Left cardiac atrium (tissue), 4 donors: ENCODE data around the gene RIMBP2. TPM values are rescaled to one million over a fixed set of nuclear protein-coding genes. Genes with fewer than 3 reads are reported as not detected.

Experiments
- ATAC-seq, 2 donors: fragments of 200-7000 bp; cut with Tn5 transposase; one replicate each; pipeline ENCODE4 v1.9.1; 2020; ENCODE audit warnings: mild to moderate bottlenecking in 2 of 2, moderate library complexity in 2 of 2
- DNase-seq: peaks from one replicate; pipeline ENCODE4 v3.0.0-alpha.2; 2020
- intact Hi-C, 2 donors: fragments of 100-400 bp; cut with DNase I; formaldehyde crosslinking; loops; one replicate each; pipeline versions ENCODE4 v1.14.1 to v1.15.1; 2022 to 2023
- total RNA-seq, 2 donors: library from RNA; stranded (reverse); fragmentation: NEBNext Ultra II Directional; extraction: Animal tissue kit (Norgen Biotek cat#: 25700); gene quantifications; one replicate each; pipeline ENCODE4 v1.2.1, GENCODE V29; 2021
- donor health status: DM: no; HTN: yes; CAD: no.
- donor health status: DM: no; HTN: yes; CAD: no; lungs with severe emphysema.
- donor health status: DM: yes; HTN: yes; CAD: no.
- donor health status: Dilated cardiomyopathy.

RIMBP2 gene
- total RNA-seq, 2 donors from 2014 or later: 0.31 to 0.44 TPM

GRCh38 chr12:130566446-130567155 lies 149.5 kb downstream of the RIMBP2 start:
- ATAC-seq: no peak
- intact Hi-C loops: no loop called here

GRCh38 chr12:130565189-130565588 lies 150.9 kb downstream of the RIMBP2 start:
- no peak for DNase-seq
- intact Hi-C loops: no loop called here

More at GRCh38 chr12:130566446-130567155, 149.5 kb downstream of the RIMBP2 start:
- no peak for DNase-seq

GRCh38 chr12:130563323-130563722 lies 152.8 kb downstream of the RIMBP2 start:
- DNase-seq: no peak
- no peak for ATAC-seq
- intact Hi-C loops: no loop called here

More at GRCh38 chr12:130565189-130565588, 150.9 kb downstream of the RIMBP2 start:
- ATAC-seq: no peak

- ATAC-seq (no peak), DNase-seq (no peak)
- intact Hi-C loops: no loop called here
These were observed 153.4 kb downstream of the RIMBP2 start for GRCh38 chr12:130562716-130563115.

DNA sequence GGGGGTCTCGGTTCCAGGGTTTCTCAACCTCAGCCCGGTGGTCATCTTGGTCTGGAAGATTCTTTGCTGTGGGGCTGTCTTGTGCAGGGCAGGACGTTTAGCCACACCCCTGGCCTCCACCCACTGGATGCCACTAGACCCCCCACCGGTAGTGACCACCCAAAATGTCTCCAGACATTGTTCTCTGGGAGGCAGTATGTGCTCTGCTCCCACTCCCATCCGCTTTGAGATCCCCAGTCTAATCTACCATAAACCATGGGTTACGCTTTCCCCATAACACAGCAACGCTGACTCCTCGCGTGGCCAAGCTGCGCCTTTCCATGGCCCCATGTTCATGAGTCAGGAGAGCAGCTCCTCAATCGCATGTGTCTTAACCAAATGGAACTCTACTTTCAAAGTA lies 155.8 kb downstream of the RIMBP2 start:
- DNase-seq (no peak), ATAC-seq (no peak)
- intact Hi-C loops: no loop called here

DNA sequence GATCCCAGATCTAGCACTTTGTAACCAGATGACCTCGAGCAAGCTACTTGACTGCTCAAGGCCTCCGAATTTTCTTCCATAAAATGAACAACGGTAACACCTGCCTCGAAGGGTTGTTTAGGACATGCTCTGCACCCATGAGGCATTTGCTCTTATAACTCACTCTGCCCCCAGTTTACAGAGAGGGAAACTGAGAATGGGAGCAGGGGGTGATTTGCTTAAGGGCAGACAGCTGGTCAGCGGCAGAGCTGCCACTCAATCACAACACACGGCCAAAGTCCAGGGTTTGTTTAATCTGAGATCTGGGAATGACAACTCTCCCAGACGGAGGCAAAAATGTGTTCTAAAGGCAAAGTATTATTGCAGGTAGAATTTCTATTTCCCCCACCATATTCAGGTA lies 156.3 kb downstream of the RIMBP2 start:
- ATAC-seq: no peak
- DNase-seq: no peak
- intact Hi-C loops: no loop called here

- no peak for DNase-seq
- intact Hi-C loops: no loop called here
- ATAC-seq: no peak
These were observed 158.0 kb downstream of the RIMBP2 start for GRCh38 chr12:130557886-130558765.

DNA sequence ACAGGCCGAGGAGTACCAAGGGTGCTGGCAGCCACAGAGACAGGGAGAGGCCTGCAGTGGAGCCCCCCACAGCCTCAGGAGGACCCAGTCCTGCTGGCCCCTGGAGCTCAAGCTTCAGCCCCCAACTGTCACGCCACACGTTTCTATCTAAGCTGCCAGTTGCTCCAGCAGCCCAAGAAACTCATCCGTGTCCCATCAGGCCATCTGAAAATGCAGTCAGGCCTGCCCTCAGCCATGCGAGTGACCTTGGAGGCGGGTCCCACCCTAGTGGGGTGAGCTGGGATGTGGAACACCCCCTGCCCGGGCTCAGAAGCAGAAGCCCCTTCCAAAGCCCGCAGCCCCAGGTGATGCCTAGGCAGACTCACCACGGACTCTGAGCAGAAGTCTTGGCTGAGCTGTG lies 158.9 kb downstream of the RIMBP2 start:
- intact Hi-C loops: no loop called here
- DNase-seq (no peak), ATAC-seq (no peak)

GRCh38 chr12:130556486-130557055 lies 159.5 kb downstream of the RIMBP2 start:
- no peak for ATAC-seq
- no peak for DNase-seq
- intact Hi-C loops: no loop called here

- ATAC-seq (no peak), DNase-seq (no peak)
- intact Hi-C loops: no loop called here
These were observed 160.2 kb downstream of the RIMBP2 start for GRCh38 chr12:130555628-130556485.

- intact Hi-C loops: no loop called here
- no peak for ATAC-seq
- no peak for DNase-seq
These were observed 160.9 kb downstream of the RIMBP2 start for GRCh38 chr12:130555221-130555620.

- intact Hi-C loops: no loop called here
- ATAC-seq: no peak
- DNase-seq: no peak
These were observed 163.6 kb downstream of the RIMBP2 start for GRCh38 chr12:130552483-130552996.

GRCh38 chr12:130549361-130549760 lies 166.7 kb downstream of the RIMBP2 start:
- intact Hi-C loops: no loop called here
- ATAC-seq: no peak
- no peak for DNase-seq

DNA sequence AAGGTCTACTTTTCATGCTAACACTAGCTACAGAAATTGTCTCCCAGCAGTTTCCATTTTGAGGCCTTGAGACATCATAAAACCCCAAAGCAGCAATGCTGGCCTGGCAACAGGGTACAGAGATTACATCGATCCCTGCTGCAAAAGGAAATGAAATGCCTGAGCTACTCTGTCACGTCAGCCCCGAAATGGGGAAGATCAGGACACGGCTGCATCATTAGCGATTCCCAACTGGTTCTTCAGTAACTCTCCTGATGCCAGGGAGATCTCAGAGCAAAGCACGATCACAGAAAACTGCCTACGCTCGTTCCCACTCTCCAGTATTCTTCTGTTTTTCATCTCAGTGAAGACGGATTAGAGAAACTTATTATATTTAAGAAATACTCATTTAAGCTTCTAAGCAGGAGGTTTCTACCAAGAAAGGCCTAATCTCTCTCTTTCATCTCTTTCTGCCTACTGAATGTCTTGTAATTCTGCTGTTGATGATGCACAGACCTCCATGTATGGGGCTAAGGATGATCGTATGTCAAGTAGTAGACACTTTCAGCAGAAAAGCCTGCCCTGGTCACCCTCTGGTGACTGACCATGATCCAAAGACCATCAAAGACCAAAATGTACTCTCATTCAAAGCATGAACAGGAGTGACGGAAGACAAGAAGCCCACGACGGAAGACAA lies 168.5 kb downstream of the RIMBP2 start:
- DNase-seq (no peak), ATAC-seq (no peak)
- intact Hi-C loops: no loop called here

GRCh38 chr12:130546494-130546893 lies 169.6 kb downstream of the RIMBP2 start:
- no peak for DNase-seq
- intact Hi-C loops: no loop called here
- ATAC-seq: no peak

GRCh38 chr12:130545475-130545874 lies 170.6 kb downstream of the RIMBP2 start:
- ATAC-seq: no peak
- no peak for DNase-seq
- intact Hi-C loops: no loop called here

DNA sequence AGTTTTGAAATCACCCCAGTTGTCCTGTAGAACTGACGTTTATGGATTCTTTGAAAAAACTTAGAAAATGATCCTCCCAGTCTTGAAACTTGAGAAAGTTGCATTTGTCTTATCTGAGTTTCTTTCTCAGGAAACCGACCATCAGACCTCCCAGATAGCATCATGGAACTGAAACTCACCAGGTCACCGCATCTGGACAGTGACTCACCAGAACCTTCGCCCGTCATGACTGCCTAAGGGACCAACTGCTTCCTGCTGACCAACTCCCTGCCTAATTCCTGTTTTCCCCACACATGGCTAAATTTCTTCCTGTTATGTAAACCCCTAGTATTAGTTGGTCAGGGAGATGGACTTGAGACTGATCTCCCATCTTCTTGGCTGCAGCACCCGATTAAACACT lies 175.7 kb downstream of the RIMBP2 start:
- DNase-seq (no peak), ATAC-seq (no peak)
- intact Hi-C loops: no loop called here

GRCh38 chr12:130538343-130539095 lies 177.6 kb downstream of the RIMBP2 start:
- DNase-seq (no peak), ATAC-seq (no peak)
- intact Hi-C loops: no loop called here
